Fibroblast of villous mesenchyme (primary cell): Measurements from ENCODE around the gene PALLD. TPM values are rescaled to one million over a fixed set of nuclear protein-coding genes. Genes with fewer than 3 reads are reported as not detected.
A peak's percentile ranks its signal among the peaks of the same experiment; 100 is the strongest.

Experiments
- DNase-seq: peaks from one replicate; pipeline ENCODE4 v3.0.0-alpha.2; 2010; ENCODE audit warnings: low read depth
- H3K4me3 ChIP-seq: 2 replicates; pipeline ENCODE4 v1.5.1; 2011; ENCODE audit warnings: low read depth, mild to moderate bottlenecking, low read length
- total RNA-seq: library from RNA; depleted of rRNA; stranded (reverse); fragments of >200 nt; gene quantifications from 2 replicates; pipeline ENCODE4 v1.2.3, GENCODE V29; 2012
- TF ChIP-seq, protein P1 (sequence below): IDR thresholded peaks from 2 replicates; pipeline ENCODE4 v1.5.1; 2012; ENCODE audit warnings: low read depth, mild to moderate bottlenecking, low read length; ENCODE audit not compliant: insufficient read depth

The PALLD gene
- total RNA-seq, 1 donor = 188 TPM

DNA sequence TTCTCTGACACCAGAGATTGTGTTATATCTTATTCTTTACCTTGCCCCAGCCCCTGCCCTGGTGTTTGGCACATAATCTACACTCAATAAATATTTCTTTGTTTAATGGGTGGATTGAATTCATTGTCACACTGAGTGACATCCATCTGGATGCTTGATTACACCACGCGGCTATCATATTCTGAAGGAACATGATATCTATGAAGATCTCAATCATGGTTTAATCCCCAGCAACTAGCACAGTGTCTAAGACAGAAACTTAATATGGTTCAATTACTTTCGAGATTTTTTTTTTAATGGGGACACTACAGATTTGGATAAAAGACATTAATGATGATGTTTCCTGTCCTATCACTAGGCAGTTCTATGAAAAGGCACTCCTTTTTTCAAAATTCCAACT is 246.3 kb downstream of the PALLD start:
- no peak overlapping the region for H3K4me3 ChIP-seq
- TF ChIP-seq, protein P1, sequence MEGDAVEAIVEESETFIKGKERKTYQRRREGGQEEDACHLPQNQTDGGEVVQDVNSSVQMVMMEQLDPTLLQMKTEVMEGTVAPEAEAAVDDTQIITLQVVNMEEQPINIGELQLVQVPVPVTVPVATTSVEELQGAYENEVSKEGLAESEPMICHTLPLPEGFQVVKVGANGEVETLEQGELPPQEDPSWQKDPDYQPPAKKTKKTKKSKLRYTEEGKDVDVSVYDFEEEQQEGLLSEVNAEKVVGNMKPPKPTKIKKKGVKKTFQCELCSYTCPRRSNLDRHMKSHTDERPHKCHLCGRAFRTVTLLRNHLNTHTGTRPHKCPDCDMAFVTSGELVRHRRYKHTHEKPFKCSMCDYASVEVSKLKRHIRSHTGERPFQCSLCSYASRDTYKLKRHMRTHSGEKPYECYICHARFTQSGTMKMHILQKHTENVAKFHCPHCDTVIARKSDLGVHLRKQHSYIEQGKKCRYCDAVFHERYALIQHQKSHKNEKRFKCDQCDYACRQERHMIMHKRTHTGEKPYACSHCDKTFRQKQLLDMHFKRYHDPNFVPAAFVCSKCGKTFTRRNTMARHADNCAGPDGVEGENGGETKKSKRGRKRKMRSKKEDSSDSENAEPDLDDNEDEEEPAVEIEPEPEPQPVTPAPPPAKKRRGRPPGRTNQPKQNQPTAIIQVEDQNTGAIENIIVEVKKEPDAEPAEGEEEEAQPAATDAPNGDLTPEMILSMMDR = no peak
- no peak for DNase-seq

DNA sequence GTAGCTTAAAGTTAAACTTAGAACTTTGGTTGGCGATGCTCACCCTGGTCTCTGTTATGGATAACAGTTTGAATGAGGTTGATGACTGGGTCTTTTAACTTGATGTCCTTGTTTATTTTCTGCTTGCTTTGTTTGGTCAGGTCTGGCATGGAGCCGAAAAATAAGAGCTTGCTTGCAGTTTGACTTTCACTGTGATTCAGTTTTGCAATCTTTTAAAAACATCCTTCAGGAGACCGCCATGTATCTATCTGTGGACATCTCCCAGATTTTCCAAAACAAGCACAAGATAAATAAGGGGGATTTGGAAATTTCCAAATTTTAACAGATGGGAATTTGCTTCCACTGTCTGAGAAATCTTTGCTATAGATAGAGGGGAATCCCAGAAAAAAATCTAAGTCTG is 246.7 kb downstream of the PALLD start:
- H3K4me3 ChIP-seq = no peak overlapping the region
- TF ChIP-seq, protein P1 = no peak
- DNase-seq = peak; percentile 93

DNA sequence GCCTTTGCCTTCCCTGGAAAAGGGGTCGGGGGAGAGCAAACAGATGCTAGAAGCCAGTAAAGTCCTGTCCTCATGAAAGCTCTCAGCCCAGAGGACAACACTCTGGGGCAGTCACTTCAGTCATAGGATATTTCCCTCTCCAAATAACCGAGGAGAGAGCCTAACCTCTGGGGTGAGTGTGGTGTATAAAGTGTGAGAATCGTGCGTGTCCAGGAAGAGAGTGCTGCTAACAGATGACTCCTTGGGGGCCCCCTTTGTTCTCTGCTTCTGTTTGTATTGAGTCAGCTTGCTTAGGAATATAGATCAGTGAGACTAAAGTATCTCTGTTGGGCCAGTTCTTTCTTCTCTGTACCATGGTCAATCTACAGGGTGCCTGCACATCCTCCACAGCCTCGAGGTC is 247.2 kb downstream of the PALLD start:
- H3K4me3 ChIP-seq = no peak overlapping the region
- DNase-seq = peak; percentile 54
- TF ChIP-seq, protein P1 = no peak

DNA sequence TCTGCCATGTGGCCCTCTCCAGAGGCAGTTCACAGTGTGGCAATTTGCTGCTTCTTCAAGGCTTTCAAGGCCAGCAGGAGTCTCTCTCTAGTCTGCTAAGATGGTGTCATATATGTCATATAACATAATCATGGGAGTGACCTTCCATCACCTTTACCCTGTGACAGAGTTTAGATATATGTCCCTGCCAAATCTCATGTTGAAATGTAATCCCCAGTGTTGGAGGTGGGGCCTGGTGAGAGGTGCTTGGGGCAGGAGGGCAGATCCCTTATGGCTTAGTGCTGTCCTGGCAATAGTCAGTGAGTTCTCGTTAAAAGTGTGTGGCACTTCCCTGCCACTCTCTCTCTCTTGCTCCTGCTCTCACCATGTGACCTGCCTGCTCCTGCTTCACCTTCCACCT is 252.0 kb downstream of the PALLD start:
- H3K4me3 ChIP-seq = no peak overlapping the region
- TF ChIP-seq, protein P1 = no peak
- no peak for DNase-seq

DNA sequence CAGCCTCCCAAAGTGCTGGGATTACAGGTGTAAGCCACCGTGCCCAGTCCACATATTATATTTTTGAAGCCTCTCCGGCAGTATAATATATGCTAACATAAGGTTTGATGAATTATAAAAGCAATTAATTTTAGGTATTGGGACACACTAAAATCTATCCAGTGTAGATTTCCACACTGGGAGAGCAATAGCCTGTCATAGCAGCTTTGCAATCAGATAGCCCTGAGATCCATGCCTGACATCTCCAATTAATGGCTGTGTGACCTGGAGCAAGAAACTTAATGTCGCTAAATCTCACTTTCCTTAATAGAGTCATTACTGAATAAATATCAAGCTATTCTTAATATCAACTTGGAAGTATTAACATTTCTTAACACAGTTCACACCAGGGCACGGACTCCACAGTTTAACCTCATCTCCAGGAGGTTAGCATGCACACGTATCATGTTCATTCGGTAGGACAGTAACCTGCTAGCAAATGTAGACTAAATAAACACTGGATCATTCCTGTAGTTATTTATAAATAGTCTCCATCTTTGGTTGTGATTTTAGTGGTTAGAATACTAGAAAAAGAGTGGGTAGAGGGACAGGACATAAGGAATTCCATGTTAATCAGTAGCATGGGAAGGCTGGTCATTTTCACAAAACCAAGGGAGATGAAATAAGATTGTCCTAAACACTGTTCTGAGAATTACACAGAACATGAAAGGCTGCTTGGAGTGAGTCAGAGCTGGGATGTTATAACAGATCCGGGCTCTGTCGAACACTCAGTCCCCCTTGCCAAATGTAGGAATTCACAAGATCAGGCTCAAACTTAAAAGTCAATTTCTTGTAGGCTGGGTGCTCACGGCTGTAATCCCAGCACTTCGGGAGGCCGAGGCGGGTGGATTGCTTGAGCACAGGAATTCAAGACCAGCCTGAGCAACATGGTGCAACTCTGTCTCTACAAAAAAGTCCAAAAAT is 254.7 kb downstream of the PALLD start:
- TF ChIP-seq, protein P1 = no peak
- no peak overlapping the region for H3K4me3 ChIP-seq
- DNase-seq = peak; percentile 82

DNA sequence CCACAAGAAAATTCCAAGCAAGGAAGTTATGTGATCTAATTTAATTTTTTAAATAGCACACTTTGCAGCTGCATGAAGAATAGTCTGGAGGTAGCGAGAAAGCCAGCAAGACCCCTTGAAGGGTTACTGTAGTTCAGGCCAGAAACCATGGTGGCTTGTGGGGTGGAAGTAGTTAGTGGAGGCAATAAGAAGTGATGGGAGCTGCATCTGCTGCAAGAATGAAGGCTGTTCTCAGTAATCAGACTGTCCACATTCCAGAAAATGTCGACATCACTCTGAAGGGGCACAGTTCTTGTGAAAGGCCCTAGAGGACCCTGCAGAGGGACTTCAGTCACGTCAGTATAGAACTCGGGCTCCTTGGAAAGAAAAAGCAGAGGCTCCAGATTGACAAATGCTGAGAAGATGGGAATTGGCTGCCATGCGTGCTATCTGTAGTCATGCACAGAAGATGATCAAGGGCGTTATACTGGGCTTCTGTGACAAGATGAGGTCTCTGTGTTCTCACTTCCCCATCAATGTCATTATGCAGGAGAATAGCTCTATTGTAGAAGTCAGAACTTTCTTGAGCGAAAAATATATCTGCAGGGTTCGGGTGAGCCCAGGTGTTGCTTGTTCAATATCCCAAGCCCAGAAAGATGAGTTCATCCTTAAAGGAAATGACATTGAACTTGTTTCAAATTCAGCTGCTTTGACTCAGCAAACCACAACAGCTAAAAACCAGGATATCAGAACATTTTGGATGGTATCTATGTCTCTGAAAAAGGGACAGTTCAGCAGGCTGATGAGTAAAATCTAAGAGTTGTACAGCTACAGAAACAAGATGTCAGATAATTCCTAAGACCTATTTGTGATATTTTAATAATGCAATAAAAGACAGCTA is 259.0 kb downstream of the PALLD start:
- H3K4me3 ChIP-seq = no peak overlapping the region
- TF ChIP-seq, protein P1 = no peak
- DNase-seq = peak; percentile 47
